ENCODE measurements around the gene NRG2.

DNA sequence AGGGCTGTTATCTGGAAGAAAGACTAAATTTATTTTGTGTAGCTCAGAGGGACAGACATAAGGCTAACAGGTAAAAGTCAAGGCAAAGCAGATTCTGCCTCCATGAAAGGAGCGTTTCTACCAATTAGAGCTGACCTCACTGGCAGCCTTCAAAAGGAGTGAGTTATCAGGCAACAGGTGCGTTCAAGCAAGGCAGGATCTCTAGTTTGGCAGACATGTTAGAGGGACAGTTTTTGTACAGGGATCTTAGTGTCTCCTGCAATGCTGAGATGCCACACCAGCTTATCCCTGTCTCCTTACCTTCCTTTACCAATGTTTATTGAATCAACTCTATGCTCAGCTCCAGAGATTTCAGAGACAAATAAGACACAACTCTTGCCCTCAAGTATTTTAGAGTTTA is 73.8 kb downstream of the NRG2 start:
- TF ChIP-seq MAZ (IDR thresholded peaks at IDR 0.05; ENCODE audit: borderline replicate concordance, low read depth, low read length) (no peak), MXI1 (IDR thresholded peaks at IDR 0.05; ENCODE audit: borderline replicate concordance, low read depth, low read length) (no peak), RFX5 (IDR thresholded peaks at IDR 0.05; ENCODE audit: low read depth, low read length) (no peak), POLR2A (IDR thresholded peaks at IDR 0.05; ENCODE audit: low read depth, low read length) (no peak), RCOR1 (IDR thresholded peaks at IDR 0.05; ENCODE audit: insufficient replicate concordance, low read length) (no peak), BHLHE40 (IDR thresholded peaks at IDR 0.05; ENCODE audit: low read depth, low read length) (no peak), CEBPB (IDR thresholded peaks at IDR 0.05; ENCODE audit: low read depth, low read length) (no peak), MAFK (IDR thresholded peaks at IDR 0.05; ENCODE audit: low read depth, low read length) (no peak), FOS (IDR thresholded peaks at IDR 0.05; ENCODE audit: low read depth, low read length) (no peak), SMC3 (IDR thresholded peaks at IDR 0.05; ENCODE audit: low read depth, low read length) (no peak)
- TF ChIP-seq, protein P1, sequence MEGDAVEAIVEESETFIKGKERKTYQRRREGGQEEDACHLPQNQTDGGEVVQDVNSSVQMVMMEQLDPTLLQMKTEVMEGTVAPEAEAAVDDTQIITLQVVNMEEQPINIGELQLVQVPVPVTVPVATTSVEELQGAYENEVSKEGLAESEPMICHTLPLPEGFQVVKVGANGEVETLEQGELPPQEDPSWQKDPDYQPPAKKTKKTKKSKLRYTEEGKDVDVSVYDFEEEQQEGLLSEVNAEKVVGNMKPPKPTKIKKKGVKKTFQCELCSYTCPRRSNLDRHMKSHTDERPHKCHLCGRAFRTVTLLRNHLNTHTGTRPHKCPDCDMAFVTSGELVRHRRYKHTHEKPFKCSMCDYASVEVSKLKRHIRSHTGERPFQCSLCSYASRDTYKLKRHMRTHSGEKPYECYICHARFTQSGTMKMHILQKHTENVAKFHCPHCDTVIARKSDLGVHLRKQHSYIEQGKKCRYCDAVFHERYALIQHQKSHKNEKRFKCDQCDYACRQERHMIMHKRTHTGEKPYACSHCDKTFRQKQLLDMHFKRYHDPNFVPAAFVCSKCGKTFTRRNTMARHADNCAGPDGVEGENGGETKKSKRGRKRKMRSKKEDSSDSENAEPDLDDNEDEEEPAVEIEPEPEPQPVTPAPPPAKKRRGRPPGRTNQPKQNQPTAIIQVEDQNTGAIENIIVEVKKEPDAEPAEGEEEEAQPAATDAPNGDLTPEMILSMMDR (conservative IDR thresholded peaks at IDR 0.05; ENCODE audit: low read depth, low read length): no peak
- TF ChIP-seq, protein P2, sequence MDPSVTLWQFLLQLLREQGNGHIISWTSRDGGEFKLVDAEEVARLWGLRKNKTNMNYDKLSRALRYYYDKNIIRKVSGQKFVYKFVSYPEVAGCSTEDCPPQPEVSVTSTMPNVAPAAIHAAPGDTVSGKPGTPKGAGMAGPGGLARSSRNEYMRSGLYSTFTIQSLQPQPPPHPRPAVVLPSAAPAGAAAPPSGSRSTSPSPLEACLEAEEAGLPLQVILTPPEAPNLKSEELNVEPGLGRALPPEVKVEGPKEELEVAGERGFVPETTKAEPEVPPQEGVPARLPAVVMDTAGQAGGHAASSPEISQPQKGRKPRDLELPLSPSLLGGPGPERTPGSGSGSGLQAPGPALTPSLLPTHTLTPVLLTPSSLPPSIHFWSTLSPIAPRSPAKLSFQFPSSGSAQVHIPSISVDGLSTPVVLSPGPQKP (IDR thresholded peaks at IDR 0.05; ENCODE audit: borderline replicate concordance, low read depth, low read length): no peak
- TF ChIP-seq, protein P3, sequence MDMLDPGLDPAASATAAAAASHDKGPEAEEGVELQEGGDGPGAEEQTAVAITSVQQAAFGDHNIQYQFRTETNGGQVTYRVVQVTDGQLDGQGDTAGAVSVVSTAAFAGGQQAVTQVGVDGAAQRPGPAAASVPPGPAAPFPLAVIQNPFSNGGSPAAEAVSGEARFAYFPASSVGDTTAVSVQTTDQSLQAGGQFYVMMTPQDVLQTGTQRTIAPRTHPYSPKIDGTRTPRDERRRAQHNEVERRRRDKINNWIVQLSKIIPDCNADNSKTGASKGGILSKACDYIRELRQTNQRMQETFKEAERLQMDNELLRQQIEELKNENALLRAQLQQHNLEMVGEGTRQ (IDR thresholded peaks at IDR 0.05; ENCODE audit: low read depth, low read length): no peak

Measured in IMR-90 (cell line).